ENCODE results near the gene SGIP1. TPM values are rescaled to one million over a fixed set of nuclear protein-coding genes. Genes with fewer than 3 reads are reported as not detected.

The SGIP1 gene
- total and polyA plus RNA-seq, 2 experiments from 2014 or later, result 2.4 to 6.1 TPM

- TF ChIP-seq, protein P1, sequence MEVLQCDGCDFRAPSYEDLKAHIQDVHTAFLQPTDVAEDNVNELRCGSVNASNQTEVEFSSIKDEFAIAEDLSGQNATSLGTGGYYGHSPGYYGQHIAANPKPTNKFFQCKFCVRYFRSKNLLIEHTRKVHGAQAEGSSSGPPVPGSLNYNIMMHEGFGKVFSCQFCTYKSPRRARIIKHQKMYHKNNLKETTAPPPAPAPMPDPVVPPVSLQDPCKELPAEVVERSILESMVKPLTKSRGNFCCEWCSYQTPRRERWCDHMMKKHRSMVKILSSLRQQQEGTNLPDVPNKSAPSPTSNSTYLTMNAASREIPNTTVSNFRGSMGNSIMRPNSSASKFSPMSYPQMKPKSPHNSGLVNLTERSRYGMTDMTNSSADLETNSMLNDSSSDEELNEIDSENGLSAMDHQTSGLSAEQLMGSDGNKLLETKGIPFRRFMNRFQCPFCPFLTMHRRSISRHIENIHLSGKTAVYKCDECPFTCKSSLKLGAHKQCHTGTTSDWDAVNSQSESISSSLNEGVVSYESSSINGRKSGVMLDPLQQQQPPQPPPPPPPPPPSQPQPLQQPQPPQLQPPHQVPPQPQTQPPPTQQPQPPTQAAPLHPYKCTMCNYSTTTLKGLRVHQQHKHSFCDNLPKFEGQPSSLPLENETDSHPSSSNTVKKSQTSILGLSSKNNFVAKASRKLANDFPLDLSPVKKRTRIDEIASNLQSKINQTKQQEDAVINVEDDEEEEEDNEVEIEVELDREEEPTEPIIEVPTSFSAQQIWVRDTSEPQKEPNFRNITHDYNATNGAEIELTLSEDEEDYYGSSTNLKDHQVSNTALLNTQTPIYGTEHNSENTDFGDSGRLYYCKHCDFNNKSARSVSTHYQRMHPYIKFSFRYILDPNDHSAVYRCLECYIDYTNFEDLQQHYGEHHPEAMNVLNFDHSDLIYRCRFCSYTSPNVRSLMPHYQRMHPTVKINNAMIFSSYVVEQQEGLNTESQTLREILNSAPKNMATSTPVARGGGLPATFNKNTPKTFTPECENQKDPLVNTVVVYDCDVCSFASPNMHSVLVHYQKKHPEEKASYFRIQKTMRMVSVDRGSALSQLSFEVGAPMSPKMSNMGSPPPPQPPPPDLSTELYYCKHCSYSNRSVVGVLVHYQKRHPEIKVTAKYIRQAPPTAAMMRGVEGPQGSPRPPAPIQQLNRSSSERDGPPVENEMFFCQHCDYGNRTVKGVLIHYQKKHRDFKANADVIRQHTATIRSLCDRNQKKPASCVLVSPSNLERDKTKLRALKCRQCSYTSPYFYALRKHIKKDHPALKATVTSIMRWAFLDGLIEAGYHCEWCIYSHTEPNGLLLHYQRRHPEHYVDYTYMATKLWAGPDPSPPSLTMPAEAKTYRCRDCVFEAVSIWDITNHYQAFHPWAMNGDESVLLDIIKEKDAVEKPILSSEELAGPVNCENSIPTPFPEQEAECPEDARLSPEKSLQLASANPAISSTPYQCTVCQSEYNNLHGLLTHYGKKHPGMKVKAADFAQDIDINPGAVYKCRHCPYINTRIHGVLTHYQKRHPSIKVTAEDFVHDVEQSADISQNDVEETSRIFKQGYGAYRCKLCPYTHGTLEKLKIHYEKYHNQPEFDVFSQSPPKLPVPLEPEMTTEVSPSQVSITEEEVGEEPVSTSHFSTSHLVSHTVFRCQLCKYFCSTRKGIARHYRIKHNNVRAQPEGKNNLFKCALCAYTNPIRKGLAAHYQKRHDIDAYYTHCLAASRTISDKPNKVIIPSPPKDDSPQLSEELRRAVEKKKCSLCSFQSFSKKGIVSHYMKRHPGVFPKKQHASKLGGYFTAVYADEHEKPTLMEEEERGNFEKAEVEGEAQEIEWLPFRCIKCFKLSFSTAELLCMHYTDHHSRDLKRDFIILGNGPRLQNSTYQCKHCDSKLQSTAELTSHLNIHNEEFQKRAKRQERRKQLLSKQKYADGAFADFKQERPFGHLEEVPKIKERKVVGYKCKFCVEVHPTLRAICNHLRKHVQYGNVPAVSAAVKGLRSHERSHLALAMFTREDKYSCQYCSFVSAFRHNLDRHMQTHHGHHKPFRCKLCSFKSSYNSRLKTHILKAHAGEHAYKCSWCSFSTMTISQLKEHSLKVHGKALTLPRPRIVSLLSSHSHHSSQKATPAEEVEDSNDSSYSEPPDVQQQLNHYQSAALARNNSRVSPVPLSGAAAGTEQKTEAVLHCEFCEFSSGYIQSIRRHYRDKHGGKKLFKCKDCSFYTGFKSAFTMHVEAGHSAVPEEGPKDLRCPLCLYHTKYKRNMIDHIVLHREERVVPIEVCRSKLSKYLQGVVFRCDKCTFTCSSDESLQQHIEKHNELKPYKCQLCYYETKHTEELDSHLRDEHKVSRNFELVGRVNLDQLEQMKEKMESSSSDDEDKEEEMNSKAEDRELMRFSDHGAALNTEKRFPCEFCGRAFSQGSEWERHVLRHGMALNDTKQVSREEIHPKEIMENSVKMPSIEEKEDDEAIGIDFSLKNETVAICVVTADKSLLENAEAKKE (CRISPR knock-in tag; IDR thresholded peaks at IDR 0.05), result no peak
Observed at GRCh38 chr1:66542314-66542713, 8.4 kb downstream of the SGIP1 start (continued).

DNA sequence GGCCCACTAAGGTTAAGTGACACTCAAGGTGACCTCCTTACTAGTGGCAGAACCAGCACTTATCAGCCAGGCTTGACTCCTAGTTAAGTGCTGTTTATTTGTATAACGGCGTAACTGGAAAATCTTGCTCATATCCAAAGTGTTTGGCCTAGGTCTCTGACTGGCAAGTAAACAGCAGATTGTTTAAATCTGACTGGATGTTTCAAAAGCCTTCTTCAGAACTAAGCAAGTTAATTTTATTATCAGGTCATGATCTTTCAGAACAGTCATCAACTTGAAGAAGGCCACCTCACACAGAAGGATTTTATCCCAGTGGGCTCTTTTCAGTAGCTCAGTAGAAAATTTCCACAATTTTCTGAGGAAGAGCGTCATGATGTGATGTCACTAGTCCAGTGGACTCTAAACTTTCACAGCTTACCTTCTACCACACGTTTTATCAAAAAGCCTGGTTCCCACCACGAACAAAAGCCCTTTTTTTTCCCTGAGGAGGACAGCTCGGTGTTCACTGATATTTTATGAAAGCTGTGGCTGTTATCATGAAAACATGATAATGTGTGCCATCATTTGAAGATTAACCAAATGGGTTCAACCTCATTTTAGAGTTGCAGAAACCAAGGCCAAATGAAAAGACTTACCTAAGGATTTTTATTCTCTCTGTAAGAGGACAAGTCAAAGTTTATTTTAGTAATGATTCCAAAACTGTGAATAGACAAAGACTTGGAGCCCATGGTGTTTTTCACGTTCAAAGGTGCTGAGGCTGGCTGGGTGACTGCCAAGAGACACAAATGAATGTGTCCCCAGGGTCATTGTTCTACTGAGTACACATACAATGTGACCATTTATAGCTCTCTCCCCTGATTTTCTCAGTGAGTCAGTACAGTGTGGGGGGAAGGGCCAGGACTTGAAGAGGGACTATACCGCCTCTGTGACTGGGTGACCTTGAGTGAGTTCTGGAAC, 9.1 kb downstream of the SGIP1 start:
- Histone ChIP-seq H3K79me2 (replicated peaks; ENCODE audit: insufficient read depth) (no peaks in the 10 kb centered on the region), H3K4me2 (no peak overlapping the region), H4K20me1 (replicated peaks; ENCODE audit: insufficient read depth) (no peaks in the 10 kb centered on the region), H3K27ac (ENCODE audit: low read depth) (no peak overlapping the region), H3F3A (replicated peaks; ENCODE audit: low read depth) (no peaks in the 10 kb centered on the region), H3K27me3 (ENCODE audit: insufficient read depth) (no peaks in the 10 kb centered on the region), H3K9me2 (ENCODE audit: insufficient read depth) (no peaks in the 10 kb centered on the region), H3K4me1 (ENCODE audit: insufficient read depth) (peaks cover 27% of the 10 kb centered on the region), H2AFZ (no peak overlapping the region), H3K36me3 (ENCODE audit: insufficient read depth) (no peaks in the 10 kb centered on the region), H3K4me3 (no peak overlapping the region)
- Mint-ChIP-seq H3K9me3 (no peaks in the 10 kb centered on the region), H3K4me3 (no peak overlapping the region), H3K27ac (peak overlapping the region; percentile 50; the same call in 1 of the 2 replicates), H3K36me3 (ENCODE audit: low read depth) (no peaks in the 10 kb centered on the region), H3K27me3 (ENCODE audit: insufficient read depth, low read depth, poor library complexity) (peaks cover 4% of the 10 kb centered on the region), H3K4me1 (peaks cover 26% of the 10 kb centered on the region)
- DNase-seq (ENCODE audit: low spot score) (no peak), ATAC-seq (no peak)
- TF ChIP-seq CREB1 (CRISPR knock-in tag; IDR thresholded peaks at IDR 0.05; ENCODE audit: low read depth) (no peak), JUNB (IDR thresholded peaks at IDR 0.05; ENCODE audit: unreplicated experiment) (no peak)
- TF ChIP-seq, protein P2, sequence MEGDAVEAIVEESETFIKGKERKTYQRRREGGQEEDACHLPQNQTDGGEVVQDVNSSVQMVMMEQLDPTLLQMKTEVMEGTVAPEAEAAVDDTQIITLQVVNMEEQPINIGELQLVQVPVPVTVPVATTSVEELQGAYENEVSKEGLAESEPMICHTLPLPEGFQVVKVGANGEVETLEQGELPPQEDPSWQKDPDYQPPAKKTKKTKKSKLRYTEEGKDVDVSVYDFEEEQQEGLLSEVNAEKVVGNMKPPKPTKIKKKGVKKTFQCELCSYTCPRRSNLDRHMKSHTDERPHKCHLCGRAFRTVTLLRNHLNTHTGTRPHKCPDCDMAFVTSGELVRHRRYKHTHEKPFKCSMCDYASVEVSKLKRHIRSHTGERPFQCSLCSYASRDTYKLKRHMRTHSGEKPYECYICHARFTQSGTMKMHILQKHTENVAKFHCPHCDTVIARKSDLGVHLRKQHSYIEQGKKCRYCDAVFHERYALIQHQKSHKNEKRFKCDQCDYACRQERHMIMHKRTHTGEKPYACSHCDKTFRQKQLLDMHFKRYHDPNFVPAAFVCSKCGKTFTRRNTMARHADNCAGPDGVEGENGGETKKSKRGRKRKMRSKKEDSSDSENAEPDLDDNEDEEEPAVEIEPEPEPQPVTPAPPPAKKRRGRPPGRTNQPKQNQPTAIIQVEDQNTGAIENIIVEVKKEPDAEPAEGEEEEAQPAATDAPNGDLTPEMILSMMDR (conservative IDR thresholded peaks at IDR 0.05; ENCODE audit: low read depth in 2 of 2), result no peak
- TF ChIP-seq, protein P3, sequence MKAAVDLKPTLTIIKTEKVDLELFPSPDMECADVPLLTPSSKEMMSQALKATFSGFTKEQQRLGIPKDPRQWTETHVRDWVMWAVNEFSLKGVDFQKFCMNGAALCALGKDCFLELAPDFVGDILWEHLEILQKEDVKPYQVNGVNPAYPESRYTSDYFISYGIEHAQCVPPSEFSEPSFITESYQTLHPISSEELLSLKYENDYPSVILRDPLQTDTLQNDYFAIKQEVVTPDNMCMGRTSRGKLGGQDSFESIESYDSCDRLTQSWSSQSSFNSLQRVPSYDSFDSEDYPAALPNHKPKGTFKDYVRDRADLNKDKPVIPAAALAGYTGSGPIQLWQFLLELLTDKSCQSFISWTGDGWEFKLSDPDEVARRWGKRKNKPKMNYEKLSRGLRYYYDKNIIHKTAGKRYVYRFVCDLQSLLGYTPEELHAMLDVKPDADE (IDR thresholded peaks at IDR 0.05), result no peak
- TF ChIP-seq, protein P4, sequence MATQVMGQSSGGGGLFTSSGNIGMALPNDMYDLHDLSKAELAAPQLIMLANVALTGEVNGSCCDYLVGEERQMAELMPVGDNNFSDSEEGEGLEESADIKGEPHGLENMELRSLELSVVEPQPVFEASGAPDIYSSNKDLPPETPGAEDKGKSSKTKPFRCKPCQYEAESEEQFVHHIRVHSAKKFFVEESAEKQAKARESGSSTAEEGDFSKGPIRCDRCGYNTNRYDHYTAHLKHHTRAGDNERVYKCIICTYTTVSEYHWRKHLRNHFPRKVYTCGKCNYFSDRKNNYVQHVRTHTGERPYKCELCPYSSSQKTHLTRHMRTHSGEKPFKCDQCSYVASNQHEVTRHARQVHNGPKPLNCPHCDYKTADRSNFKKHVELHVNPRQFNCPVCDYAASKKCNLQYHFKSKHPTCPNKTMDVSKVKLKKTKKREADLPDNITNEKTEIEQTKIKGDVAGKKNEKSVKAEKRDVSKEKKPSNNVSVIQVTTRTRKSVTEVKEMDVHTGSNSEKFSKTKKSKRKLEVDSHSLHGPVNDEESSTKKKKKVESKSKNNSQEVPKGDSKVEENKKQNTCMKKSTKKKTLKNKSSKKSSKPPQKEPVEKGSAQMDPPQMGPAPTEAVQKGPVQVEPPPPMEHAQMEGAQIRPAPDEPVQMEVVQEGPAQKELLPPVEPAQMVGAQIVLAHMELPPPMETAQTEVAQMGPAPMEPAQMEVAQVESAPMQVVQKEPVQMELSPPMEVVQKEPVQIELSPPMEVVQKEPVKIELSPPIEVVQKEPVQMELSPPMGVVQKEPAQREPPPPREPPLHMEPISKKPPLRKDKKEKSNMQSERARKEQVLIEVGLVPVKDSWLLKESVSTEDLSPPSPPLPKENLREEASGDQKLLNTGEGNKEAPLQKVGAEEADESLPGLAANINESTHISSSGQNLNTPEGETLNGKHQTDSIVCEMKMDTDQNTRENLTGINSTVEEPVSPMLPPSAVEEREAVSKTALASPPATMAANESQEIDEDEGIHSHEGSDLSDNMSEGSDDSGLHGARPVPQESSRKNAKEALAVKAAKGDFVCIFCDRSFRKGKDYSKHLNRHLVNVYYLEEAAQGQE (IDR thresholded peaks at IDR 0.05; ENCODE audit: unreplicated experiment), result no peak

Data from GM23338 (cell line).